ENCODE measurements around the gene RNGTT. TPM values are rescaled to one million over a fixed set of nuclear protein-coding genes. Genes with fewer than 3 reads are reported as not detected.

Gene RNGTT
- total RNA-seq, 1 donor: 24.9 TPM

- TF ChIP-seq CTCF (IDR thresholded peaks at IDR 0.05; ENCODE audit: insufficient read depth, low read length): no peak
- DNase-seq (ENCODE audit: low read depth): no peak
Measured at GRCh38 chr6:88662163-88662580, 301.2 kb downstream of the RNGTT start.

DNA sequence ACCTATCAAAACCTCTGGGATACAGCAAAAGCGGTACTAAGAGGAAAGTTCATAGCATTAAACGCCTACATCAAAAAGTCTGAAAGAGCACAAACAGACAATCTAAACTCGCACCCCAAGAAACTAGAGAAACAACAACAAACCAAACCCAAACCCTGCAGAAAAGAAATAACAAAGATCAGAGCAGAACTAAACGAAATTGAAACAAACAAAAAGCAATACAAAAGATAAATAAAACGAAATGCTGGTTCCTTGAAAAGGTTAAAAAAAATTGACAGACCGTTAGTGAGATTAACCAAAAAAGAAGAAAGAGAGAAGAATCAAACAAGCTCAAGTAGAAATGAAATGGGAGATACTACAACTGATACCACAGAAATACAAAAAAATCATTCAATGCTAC is 302.3 kb downstream of the RNGTT start:
- H3K4me3 ChIP-seq (ENCODE audit: low read depth, low read length): no peak overlapping the region
- TF ChIP-seq CTCF (IDR thresholded peaks at IDR 0.05; ENCODE audit: insufficient read depth, low read length): no peak
- DNase-seq (ENCODE audit: low read depth): no peak

More at GRCh38 chr6:88662163-88662580, 301.2 kb downstream of the RNGTT start:
- no peak overlapping the region for H3K4me3 ChIP-seq (ENCODE audit: low read depth, low read length)

DNA sequence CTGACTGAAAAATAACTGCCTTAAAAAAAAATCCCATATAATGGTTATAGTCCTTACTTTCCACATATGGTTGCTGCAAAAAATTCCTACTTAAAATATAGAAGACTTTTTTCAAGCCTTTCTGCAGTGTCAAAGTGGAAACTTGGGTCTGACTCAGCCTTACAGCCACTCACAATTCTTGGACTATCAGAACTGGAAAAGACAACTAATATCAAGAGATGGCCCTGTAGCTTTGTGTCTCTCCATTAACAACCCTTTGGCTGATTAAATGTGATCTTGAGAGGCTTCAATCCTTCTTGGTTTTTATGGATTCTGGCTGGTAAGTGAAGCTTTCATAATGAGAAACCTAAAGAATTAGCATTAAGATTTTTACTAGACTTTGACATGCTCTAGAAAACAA is 307.8 kb downstream of the RNGTT start:
- no peak for DNase-seq (ENCODE audit: low read depth)
- TF ChIP-seq CTCF (IDR thresholded peaks at IDR 0.05; ENCODE audit: insufficient read depth, low read length): no peak
- H3K4me3 ChIP-seq (ENCODE audit: low read depth, low read length): no peak overlapping the region

GRCh38 chr6:88653936-88654335 is 309.5 kb downstream of the RNGTT start:
- no peak for TF ChIP-seq CTCF (IDR thresholded peaks at IDR 0.05; ENCODE audit: insufficient read depth, low read length)
- no peak overlapping the region for H3K4me3 ChIP-seq (ENCODE audit: low read depth, low read length)

GRCh38 chr6:88651400-88651799 is 312.0 kb downstream of the RNGTT start:
- no peak overlapping the region for H3K4me3 ChIP-seq (ENCODE audit: low read depth, low read length)
- no peak for TF ChIP-seq CTCF (IDR thresholded peaks at IDR 0.05; ENCODE audit: insufficient read depth, low read length)

More at GRCh38 chr6:88653936-88654335, 309.5 kb downstream of the RNGTT start:
- no peak for DNase-seq (ENCODE audit: low read depth)

DNA sequence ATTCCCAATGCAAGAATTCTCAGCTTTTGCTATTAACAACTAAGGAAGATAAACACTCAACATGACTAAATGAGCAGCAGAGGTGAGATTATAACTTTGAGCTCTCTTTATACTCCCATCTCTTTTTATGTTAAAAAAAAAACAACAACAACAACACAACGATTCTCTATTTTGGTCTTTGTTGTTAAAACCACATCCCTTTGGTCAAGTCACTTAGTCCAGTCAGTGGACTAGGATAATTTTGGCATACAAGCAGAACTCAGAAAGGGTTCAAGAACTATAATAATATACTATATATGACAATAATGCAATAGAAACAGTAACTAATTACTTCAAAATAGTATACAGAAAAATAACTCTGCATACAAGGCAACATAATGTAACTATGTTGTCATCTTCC is 312.4 kb downstream of the RNGTT start:
- DNase-seq (ENCODE audit: low read depth): no peak
- no peak overlapping the region for H3K4me3 ChIP-seq (ENCODE audit: low read depth, low read length)
- no peak for TF ChIP-seq CTCF (IDR thresholded peaks at IDR 0.05; ENCODE audit: insufficient read depth, low read length)

More at GRCh38 chr6:88651400-88651799, 312.0 kb downstream of the RNGTT start:
- no peak for DNase-seq (ENCODE audit: low read depth)

DNA sequence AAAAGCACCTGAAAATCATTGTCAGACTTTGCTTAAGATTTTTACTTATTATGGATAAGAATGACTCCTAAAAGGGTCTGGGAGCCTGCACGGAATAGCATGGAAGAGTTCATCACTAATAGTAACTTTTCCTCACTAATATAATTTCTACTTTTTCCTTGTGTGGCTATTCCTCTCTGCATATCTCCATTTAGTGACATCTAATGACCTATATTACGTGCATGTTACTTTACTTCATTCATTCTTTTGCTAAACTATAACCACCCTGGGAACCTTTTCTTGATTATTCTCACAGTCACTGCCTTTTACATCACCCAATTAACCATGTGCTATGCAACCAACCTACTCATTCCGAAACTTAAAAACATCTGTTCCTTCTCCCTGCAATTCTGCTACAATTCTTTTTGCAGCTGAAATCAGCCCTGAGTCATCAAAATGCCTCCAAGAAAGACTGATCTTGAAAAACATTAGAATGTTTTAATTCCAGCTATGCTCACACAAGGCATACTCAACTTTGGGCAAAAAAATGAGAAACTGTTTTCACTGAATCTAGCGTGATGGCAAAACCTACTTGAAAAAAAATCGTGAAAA is 313.3 kb downstream of the RNGTT start:
- peak; percentile 85 for DNase-seq (ENCODE audit: low read depth)
- no peak overlapping the region for H3K4me3 ChIP-seq (ENCODE audit: low read depth, low read length)
- TF ChIP-seq CTCF (IDR thresholded peaks at IDR 0.05; ENCODE audit: insufficient read depth, low read length): no peak

Data from fibroblast of the aortic adventitia (primary cell).